ENCODE measurements around the gene GJA8.
A peak's percentile ranks its signal among the peaks of the same experiment; 100 is the strongest.
"Not testable (repeated sequence)": the region's sequence is repeated elsewhere in the genome, so short reads cannot be mapped to it uniquely, and the experiment has no call there.

The GJA8 gene

GRCh38 chr1:147928236-147929132, 25.9 kb downstream of the GJA8 start, which contains the start of gene GPR89B:
GPR89B (plus strand) TSS chr1:147928420; CDS start chr1:147928537, 117 bp downstream.
- peak; percentile 64 to 78 for DNase-seq

GRCh38 chr1:147931137-147931536, 28.5 kb downstream of the GJA8 start:
- DNase-seq: not testable (repeated sequence)

GRCh38 chr1:147935296-147935695, 32.7 kb downstream of the GJA8 start:
- DNase-seq: not testable (repeated sequence)

GRCh38 chr1:147940456-147940855, 37.9 kb downstream of the GJA8 start:
- DNase-seq: not testable (repeated sequence)

- not testable (repeated sequence) for DNase-seq
These were observed 40.0 kb downstream of the GJA8 start for GRCh38 chr1:147942563-147942962.

GRCh38 chr1:147949517-147949916, 46.9 kb downstream of the GJA8 start:
- not testable (repeated sequence) for DNase-seq
